ENCODE results near the gene KIF4A.

DNA sequence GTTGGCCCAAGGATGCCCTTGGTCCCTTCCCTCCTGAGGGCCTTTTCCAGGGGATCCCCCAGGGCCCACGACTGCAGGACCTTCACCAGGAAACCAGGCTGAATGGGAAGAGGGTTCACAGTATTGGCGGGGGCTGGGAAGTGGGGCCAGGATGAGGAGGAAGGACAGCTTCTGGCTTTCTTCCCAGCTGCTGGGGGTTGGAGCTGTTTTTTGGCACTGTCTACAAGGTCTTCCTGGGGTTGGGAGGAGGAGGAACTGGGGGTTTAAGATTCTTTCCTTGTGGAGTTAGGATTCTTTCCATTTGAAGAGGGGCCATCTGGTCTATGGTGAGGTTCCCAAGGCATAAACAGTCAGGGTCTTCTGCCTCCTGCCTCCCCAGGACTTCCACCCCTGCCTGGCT lies 64.8 kb downstream of the KIF4A start:
- TF ChIP-seq, protein P1, sequence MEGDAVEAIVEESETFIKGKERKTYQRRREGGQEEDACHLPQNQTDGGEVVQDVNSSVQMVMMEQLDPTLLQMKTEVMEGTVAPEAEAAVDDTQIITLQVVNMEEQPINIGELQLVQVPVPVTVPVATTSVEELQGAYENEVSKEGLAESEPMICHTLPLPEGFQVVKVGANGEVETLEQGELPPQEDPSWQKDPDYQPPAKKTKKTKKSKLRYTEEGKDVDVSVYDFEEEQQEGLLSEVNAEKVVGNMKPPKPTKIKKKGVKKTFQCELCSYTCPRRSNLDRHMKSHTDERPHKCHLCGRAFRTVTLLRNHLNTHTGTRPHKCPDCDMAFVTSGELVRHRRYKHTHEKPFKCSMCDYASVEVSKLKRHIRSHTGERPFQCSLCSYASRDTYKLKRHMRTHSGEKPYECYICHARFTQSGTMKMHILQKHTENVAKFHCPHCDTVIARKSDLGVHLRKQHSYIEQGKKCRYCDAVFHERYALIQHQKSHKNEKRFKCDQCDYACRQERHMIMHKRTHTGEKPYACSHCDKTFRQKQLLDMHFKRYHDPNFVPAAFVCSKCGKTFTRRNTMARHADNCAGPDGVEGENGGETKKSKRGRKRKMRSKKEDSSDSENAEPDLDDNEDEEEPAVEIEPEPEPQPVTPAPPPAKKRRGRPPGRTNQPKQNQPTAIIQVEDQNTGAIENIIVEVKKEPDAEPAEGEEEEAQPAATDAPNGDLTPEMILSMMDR (IDR thresholded peaks at IDR 0.05) = no peak
- TF ChIP-seq POLR2A (IDR thresholded peaks at IDR 0.05; ENCODE audit: low read depth) (no peak), POLR2AphosphoS5 (IDR thresholded peaks at IDR 0.05) (no peak)
